HFF-Myc (cell line): ENCODE data around the gene RBM4.

Source experiments
- DNase-seq: peaks from one replicate; pipeline ENCODE4 v3.0.0-alpha.2; 2011; ENCODE audit warnings: low read depth; ENCODE audit errors: extremely low read depth
- H3K4me3 ChIP-seq: replicated peaks from 2 replicates; pipeline ENCODE4 v1.5.1; 2011; ENCODE audit warnings: low read depth, mild to moderate bottlenecking, control low read depth, low read length
- CTCF ChIP-seq: IDR thresholded peaks from 2 replicates; pipeline ENCODE4 v1.5.1; 2012; ENCODE audit warnings: mild to moderate bottlenecking, low read depth, low read length, control low read depth; ENCODE audit errors: missing control alignments

The RBM4 gene

GRCh38 chr11:66641834-66642233 lies 3.3 kb downstream of the RBM4 start:
- no peak for DNase-seq
- TF ChIP-seq CTCF = no peak
- H3K4me3 ChIP-seq = peak overlapping the region; percentile 95

- no peak for DNase-seq
- H3K4me3 ChIP-seq = peak overlapping the region; percentile 13
- no peak for TF ChIP-seq CTCF
These were observed 5.4 kb downstream of the RBM4 start for GRCh38 chr11:66643745-66644437.

GRCh38 chr11:66646828-66647227 lies 8.3 kb downstream of the RBM4 start:
- DNase-seq = no peak
- H3K4me3 ChIP-seq = no peak overlapping the region
- no peak for TF ChIP-seq CTCF

GRCh38 chr11:66649903-66650302 lies 11.4 kb downstream of the RBM4 start:
- H3K4me3 ChIP-seq = no peak overlapping the region
- no peak for TF ChIP-seq CTCF
- DNase-seq = no peak

GRCh38 chr11:66651016-66651415 lies 12.5 kb downstream of the RBM4 start:
- no peak for TF ChIP-seq CTCF
- no peak overlapping the region for H3K4me3 ChIP-seq
- DNase-seq = no peak

GRCh38 chr11:66652651-66653050 lies 14.1 kb downstream of the RBM4 start:
- TF ChIP-seq CTCF = no peak
- no peak for DNase-seq

GRCh38 chr11:66653123-66653522 lies 14.6 kb downstream of the RBM4 start:
- DNase-seq = no peak
- TF ChIP-seq CTCF = no peak
- H3K4me3 ChIP-seq = no peak overlapping the region

More at GRCh38 chr11:66652651-66653050, 14.1 kb downstream of the RBM4 start:
- no peak overlapping the region for H3K4me3 ChIP-seq
